NOMO-1 treated with DMSO at 0.1 percent for 48 hours (cell line): Measurements from ENCODE around the gene CHIA.

Experiments used
- DNase-seq: peaks from one replicate; lab custom pipeline; 2025; ENCODE audit not compliant: unreplicated experiment; lab: John Stamatoyannopoulos, UW

The CHIA gene

GRCh38 chr1:111290630-111291029 lies at the start of gene CHIA:
Gene CHIA, plus strand, starts transcription at chr1:111290851. Its CDS starts 19,617 bp downstream, at chr1:111310468.
- DNase-seq = no peak

- no peak for DNase-seq
Observed at GRCh38 chr1:111241797-111242196, 48.9 kb upstream of the CHIA start.

- no peak for DNase-seq
Observed at GRCh38 chr1:111242805-111243523, 47.7 kb upstream of the CHIA start.

GRCh38 chr1:111247125-111247838 lies 43.4 kb upstream of the CHIA start:
- DNase-seq = no peak

- no peak for DNase-seq
Observed at GRCh38 chr1:111249960-111250359, 40.7 kb upstream of the CHIA start.

GRCh38 chr1:111251570-111251969 lies 39.1 kb upstream of the CHIA start:
- no peak for DNase-seq

- no peak for DNase-seq
Observed at GRCh38 chr1:111252786-111253185, 37.9 kb upstream of the CHIA start.

- DNase-seq = no peak
Observed at GRCh38 chr1:111253876-111254275, 36.8 kb upstream of the CHIA start.

GRCh38 chr1:111256988-111257658 lies 33.5 kb upstream of the CHIA start:
- no peak for DNase-seq

- DNase-seq = no peak
Observed at GRCh38 chr1:111267801-111268508, 22.7 kb upstream of the CHIA start.

- no peak for DNase-seq
Observed at GRCh38 chr1:111269825-111270406, 20.7 kb upstream of the CHIA start.

GRCh38 chr1:111270771-111271463 lies 19.7 kb upstream of the CHIA start:
- DNase-seq = no peak

- DNase-seq = no peak
Observed at GRCh38 chr1:111271464-111271801, 19.2 kb upstream of the CHIA start.

GRCh38 chr1:111272081-111272480 lies 18.6 kb upstream of the CHIA start:
- DNase-seq = no peak

- peak; percentile 27 for DNase-seq
Observed at GRCh38 chr1:111274653-111275052, 16.0 kb upstream of the CHIA start.

- DNase-seq = no peak
Observed at GRCh38 chr1:111275079-111275478, 15.6 kb upstream of the CHIA start.

- DNase-seq = no peak
Observed at GRCh38 chr1:111275780-111276433, 14.7 kb upstream of the CHIA start.

- no peak for DNase-seq
Observed at GRCh38 chr1:111279144-111279543, 11.5 kb upstream of the CHIA start.

GRCh38 chr1:111280267-111280666 lies 10.4 kb upstream of the CHIA start:
- no peak for DNase-seq

GRCh38 chr1:111281411-111281810 lies 9.2 kb upstream of the CHIA start:
- DNase-seq = no peak
